Sigmoid colon (tissue), 7 donors: Measurements from ENCODE around the gene ENO2. TPM values are rescaled to one million over a fixed set of nuclear protein-coding genes. Genes with fewer than 3 reads are reported as not detected.

Experiments used
- DNase-seq: peaks from one replicate; pipeline ENCODE4 v3.0.0-alpha.2; 2019
- H3K27ac ChIP-seq, 4 donors: fragments of 200-600 bp; sonication (generic); one replicate each; pipeline ENCODE4 v1.5.1; 2016 to 2019; ENCODE audit warnings: mild to moderate bottlenecking in 1 of 4
- H3K27me3 ChIP-seq, 3 donors: fragments of 200-600 bp; sonication (generic); one replicate each; pipeline ENCODE4 v1.5.1; 2019; ENCODE audit warnings: mild to moderate bottlenecking in 1 of 3
- H3K36me3 ChIP-seq, 4 donors: fragments of 200-600 bp; sonication (generic); one replicate each; pipeline ENCODE4 v1.5.1; 2016 to 2019
- H3K4me1 ChIP-seq, 4 donors: fragments of 200-600 bp; sonication (generic); one replicate each; pipeline ENCODE4 v1.5.1; 2017 to 2019
- H3K4me3 ChIP-seq, 4 donors: fragments of 200-600 bp; sonication (generic); one replicate each; pipeline ENCODE4 v1.5.1; 2017 to 2019; ENCODE audit warnings: mild to moderate bottlenecking in 2 of 4, moderate library complexity in 1 of 4
- H3K9me3 ChIP-seq, 4 donors: fragments of 200-600 bp in 3 of 4; sonication (generic) in 3 of 4; one replicate each; pipeline versions ENCODE4 v1.5.1 to v1.6.1; 2013 to 2019
- EP300 ChIP-seq, 4 donors: sonication (generic); formaldehyde crosslinking; IDR thresholded peaks; one replicate each; pipeline ENCODE4 v1.6.1; 2017; ENCODE audit warnings: antibody characterized with exemption in 4 of 4
- POLR2A ChIP-seq, 2 donors: fragments of 450-650 bp; IDR thresholded peaks; one replicate each; pipeline ENCODE4 v1.6.1; 2016; ENCODE audit warnings: antibody characterized with exemption in 2 of 2, mild to moderate bottlenecking in 2 of 2, moderate library complexity in 2 of 2
- POLR2AphosphoS5 ChIP-seq, 4 donors: sonication (generic); formaldehyde crosslinking; IDR thresholded peaks; one replicate each; pipeline ENCODE4 v1.6.1; 2017; ENCODE audit warnings: antibody characterized with exemption in 4 of 4
- WGBS, 2 donors: extraction: QIAGEN DNeasy Blood & Tissue Kit; methylation state at CpG; one replicate each; pipeline ENCODE4 v1.1.7; 2013; 5-methylcytosine and 5-hydroxymethylcytosine counted together
- intact Hi-C: fragments of 100-400 bp; cut with DNase I; formaldehyde crosslinking; loops from one replicate; pipeline ENCODE4 v1.15.1; 2023
- polyA plus RNA-seq, 3 donors: library from polyadenylated mRNA; stranded (reverse); fragments of 200-250 nt; gene quantifications; one replicate each; pipeline ENCODE4 v1.2.3, GENCODE V29; 2013
- total RNA-seq, 4 donors: library from RNA; depleted of rRNA; stranded (reverse); fragments of >200 nt; gene quantifications; one replicate each; pipeline ENCODE4 v1.1.0, GENCODE V29; 2016
- TF ChIP-seq, protein P1 (sequence below), 4 experiments: fragments of 450-650 bp in 3 of 4; fragments of 200-600 bp in 1 of 4; IDR thresholded peaks; one replicate each; pipeline ENCODE4 v1.5.1; 2016 to 2019; ENCODE audit warnings: antibody characterized with exemption in 4 of 4, mild to moderate bottlenecking in 3 of 4, moderate library complexity in 2 of 4
- donor health status: healthy with polysubstance abuse.
- donor health status: Bipolar disorder and iron deficiency.
- donor health status: healthy.

Gene ENO2
- total and polyA plus RNA-seq, 7 donors = 1.8 to 37.5 (median 26.3) TPM

DNA sequence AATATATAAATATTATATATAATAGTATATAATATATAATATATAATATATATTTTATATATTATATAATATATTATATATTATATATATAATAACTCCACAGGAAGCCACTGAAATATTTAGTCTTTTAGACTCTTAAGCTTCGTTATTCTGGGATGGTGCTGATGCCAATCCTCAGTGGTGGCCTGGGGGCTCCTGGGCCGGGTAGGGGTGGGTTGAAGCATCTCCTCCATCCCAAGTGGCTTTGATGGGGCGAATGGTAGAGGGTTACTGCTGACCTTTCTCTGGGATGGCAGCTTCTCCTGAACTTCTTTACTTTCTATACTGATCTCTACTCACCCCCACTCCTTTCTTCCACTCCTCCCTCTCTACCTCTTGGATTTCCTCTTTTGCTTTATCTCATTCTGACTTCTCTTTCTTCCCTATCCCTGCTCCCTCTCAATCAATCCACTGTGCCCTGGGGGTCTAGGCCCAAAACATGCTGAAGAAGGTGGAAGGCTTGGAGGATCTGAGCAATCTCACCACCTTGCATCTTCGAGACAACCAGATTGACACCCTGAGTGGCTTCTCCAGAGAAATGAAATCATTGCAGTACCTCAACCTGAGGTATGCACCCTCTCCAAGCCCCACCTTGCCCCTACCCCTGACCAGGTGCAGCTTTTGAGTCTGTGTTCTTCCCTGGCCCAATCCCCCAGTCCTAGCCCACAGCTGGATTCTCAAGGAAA, 4.8 kb upstream of the ENO2 start:
- H3K4me3 ChIP-seq = no peak overlapping the region
- TF ChIP-seq EP300 (IDR thresholded peaks at IDR 0.05) (no peak), POLR2AphosphoS5 (IDR thresholded peaks at IDR 0.05) (no peak), POLR2A (IDR thresholded peaks at IDR 0.05) (no peak)
- TF ChIP-seq, protein P1, sequence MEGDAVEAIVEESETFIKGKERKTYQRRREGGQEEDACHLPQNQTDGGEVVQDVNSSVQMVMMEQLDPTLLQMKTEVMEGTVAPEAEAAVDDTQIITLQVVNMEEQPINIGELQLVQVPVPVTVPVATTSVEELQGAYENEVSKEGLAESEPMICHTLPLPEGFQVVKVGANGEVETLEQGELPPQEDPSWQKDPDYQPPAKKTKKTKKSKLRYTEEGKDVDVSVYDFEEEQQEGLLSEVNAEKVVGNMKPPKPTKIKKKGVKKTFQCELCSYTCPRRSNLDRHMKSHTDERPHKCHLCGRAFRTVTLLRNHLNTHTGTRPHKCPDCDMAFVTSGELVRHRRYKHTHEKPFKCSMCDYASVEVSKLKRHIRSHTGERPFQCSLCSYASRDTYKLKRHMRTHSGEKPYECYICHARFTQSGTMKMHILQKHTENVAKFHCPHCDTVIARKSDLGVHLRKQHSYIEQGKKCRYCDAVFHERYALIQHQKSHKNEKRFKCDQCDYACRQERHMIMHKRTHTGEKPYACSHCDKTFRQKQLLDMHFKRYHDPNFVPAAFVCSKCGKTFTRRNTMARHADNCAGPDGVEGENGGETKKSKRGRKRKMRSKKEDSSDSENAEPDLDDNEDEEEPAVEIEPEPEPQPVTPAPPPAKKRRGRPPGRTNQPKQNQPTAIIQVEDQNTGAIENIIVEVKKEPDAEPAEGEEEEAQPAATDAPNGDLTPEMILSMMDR (IDR thresholded peaks at IDR 0.05) = no peak
- no peaks in the 10 kb centered on the region for H3K27me3 ChIP-seq
- DNase-seq = peak; percentile 60
- peaks cover 0 to 19% (median 15%) of the 10 kb centered on the region in 4 donors for H3K4me1 ChIP-seq
- H3K9me3 ChIP-seq = no peaks in the 10 kb centered on the region
- peaks cover 0 to 15% (median 0%) of the 10 kb centered on the region in 4 donors for H3K36me3 ChIP-seq
- WGBS, 2 donors = 91 to 95% methylated on average over 4 of the region's 4 CpGs
- no peak overlapping the region for H3K27ac ChIP-seq
- intact Hi-C loops = loop anchor here (5.0 kb wide), 1 partner anchor 37 kb away; the partner anchor contains the start of gene SPSB2

DNA sequence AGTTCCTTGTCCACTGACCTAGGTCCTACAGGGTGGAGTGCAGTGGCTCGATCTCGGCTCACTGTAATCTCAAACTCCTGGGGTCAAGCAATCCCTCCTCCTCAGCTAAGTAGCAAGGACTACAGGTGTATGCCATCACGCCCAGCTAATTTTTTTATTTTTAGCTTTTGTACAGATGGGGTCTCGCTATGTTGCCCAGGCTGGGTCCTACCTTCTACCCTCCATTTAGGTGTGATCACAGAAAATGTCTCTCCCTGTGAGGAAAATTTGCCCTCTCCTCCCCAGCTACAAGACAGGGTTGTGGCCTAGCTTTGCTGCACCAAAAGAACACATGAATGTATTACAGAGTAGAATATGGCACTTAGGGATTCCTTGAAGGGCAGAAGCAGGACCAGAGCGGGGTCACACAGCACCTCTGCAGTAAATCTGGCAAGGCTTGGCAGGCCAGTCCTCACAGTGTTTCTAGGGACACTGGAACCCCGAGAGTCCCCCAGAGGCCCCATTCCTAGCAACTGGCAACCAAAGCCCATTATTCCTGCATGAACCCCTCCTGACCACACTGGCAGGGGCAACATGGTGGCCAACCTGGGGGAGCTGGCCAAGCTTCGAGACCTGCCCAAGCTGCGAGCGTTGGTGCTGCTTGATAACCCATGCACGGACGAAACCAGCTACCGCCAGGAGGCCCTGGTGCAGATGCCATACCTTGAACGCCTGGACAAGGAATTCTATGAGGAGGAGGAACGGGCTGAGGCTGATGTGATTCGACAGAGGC, 2.0 kb upstream of the ENO2 start:
- Histone ChIP-seq H3K4me1 (peaks cover 0 to 25% (median 22%) of the 10 kb centered on the region in 4 donors), H3K27ac (no peak overlapping the region), H3K27me3 (no peaks in the 10 kb centered on the region), H3K4me3 (no peak overlapping the region), H3K9me3 (no peaks in the 10 kb centered on the region), H3K36me3 (peaks cover 0 to 15% (median 2%) of the 10 kb centered on the region in 4 donors)
- WGBS, 2 donors = 85 to 93% methylated on average over 15 of the region's 15 CpGs
- no peak for DNase-seq
- TF ChIP-seq, protein P1 (IDR thresholded peaks at IDR 0.05) = no peak
- TF ChIP-seq POLR2AphosphoS5 (IDR thresholded peaks at IDR 0.05) (no peak), EP300 (IDR thresholded peaks at IDR 0.05) (no peak), POLR2A (IDR thresholded peaks at IDR 0.05) (no peak)
- intact Hi-C loops = no loop called here

DNA sequence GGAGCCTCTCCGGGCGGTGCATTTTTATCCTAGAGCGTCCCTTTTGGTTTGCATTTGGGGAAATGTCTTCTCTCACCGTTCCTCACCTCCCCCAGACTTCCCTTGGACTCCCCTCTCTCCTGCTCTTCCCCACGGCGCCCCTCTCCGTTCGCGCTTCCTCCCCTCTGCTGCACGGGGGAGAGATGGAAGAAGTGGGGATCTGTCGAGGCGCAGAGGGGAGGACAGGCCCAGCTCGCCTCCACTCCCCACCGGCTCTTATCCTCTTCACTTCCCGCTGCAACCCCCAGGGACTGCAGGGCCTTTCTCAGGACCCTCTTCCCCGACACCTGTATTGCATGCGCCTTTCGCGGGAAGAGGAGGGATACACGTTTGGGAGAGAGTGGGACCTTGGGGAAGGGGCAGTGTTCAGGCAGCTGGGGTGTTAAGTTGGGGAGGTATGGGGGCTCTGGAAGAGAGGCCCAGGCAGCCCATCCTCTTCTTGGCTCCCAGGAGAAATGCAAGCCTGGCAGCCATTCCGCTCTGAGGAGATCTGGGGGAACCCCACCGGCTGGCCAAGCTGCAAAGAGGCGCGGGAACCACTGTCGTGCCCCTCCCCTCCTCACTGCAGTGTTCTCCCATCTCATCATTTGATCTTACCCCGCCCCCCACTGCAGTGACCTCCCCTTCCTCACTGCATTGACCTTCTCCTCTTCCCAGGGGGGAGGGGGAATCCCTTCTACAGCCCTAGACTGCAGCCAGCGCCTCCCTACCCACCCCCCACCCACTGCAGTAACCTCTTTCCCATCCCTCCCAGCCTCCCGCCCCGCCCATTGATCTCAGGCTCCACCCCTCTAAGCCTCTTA, 788 bp downstream of the ENO2 start:
- no peak for TF ChIP-seq EP300 (IDR thresholded peaks at IDR 0.05)
- Histone ChIP-seq H3K27me3 (no peaks in the 10 kb centered on the region), H3K4me3 (peak overlapping the region; percentile 79 to 90 (median 86)), H3K27ac (peak overlapping the region; percentile 83 to 92 (median 90)), H3K36me3 (peaks cover 0 to 33% (median 4%) of the 10 kb centered on the region in 4 donors), H3K4me1 (peaks cover 0 to 25% (median 22%) of the 10 kb centered on the region in 4 donors), H3K9me3 (no peaks in the 10 kb centered on the region)
- DNase-seq = peak; percentile 67
- 13 to 27% methylated on average over 29 of the region's 29 CpGs for WGBS, 2 donors
- intact Hi-C loops = no loop called here

DNA sequence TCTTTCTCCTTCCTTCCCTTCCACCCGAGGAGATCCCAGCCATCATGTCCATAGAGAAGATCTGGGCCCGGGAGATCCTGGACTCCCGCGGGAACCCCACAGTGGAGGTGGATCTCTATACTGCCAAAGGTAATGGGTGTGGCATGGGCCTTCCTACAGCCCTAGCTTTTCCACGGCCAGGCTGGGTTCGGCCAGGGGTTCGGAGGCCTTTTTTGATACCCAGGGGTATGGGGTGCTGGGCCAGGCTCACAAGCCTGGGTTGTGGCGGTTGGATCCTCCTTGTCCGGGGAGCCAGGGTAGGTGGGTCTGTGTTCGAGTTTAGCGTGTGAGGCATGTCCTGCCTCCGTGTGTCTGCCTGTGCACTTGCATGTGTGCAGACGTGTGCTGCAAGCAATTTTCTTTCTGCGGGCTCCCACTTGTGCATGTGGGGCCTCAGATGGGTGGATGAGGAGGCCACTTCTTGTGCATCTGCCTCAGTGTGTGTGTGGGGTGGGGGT, 1.5 kb downstream of the ENO2 start:
- peaks cover 0 to 25% (median 22%) of the 10 kb centered on the region in 4 donors for H3K4me1 ChIP-seq
- peaks cover 0 to 33% (median 4%) of the 10 kb centered on the region in 4 donors for H3K36me3 ChIP-seq
- peak overlapping the region; percentile 83 to 92 (median 90) for H3K27ac ChIP-seq
- DNase-seq = no peak
- intact Hi-C loops = no loop called here
- TF ChIP-seq, protein P1 (IDR thresholded peaks at IDR 0.05) = no peak
- TF ChIP-seq POLR2AphosphoS5 (IDR thresholded peaks at IDR 0.05) (no peak), EP300 (IDR thresholded peaks at IDR 0.05) (no peak), POLR2A (IDR thresholded peaks at IDR 0.05) (no peak)
- 68 to 85% methylated on average over 14 of the region's 14 CpGs for WGBS, 2 donors
- H3K4me3 ChIP-seq = no peak overlapping the region
- H3K9me3 ChIP-seq = no peaks in the 10 kb centered on the region
- H3K27me3 ChIP-seq = no peaks in the 10 kb centered on the region
